Neural progenitor cell (in vitro differentiated cells): ENCODE results near the gene TSSC4. TPM values are rescaled to one million over a fixed set of nuclear protein-coding genes. Genes with fewer than 3 reads are reported as not detected.

Experiments used
- DNase-seq: peaks from one replicate; pipeline ENCODE4 v3.0.0-alpha.2; 2016; ENCODE audit warnings: low spot score
- H2AFZ ChIP-seq: fragments of 200-600 bp; sonication (generic); replicated peaks from 2 replicates; pipeline ENCODE4 v1.6.1; 2016; ENCODE audit warnings: antibody characterized with exemption
- H3F3A ChIP-seq: fragments of 200-600 bp; sonication (generic); 2 replicates; pipeline ENCODE4 v1.6.1; 2016; ENCODE audit warnings: antibody characterized with exemption, low read depth
- H3K27ac ChIP-seq: fragments of 200-600 bp; sonication (generic); 2 replicates; pipeline ENCODE4 v1.5.1; 2016; ENCODE audit warnings: mild to moderate bottlenecking
- H3K27me3 ChIP-seq: fragments of 200-600 bp; sonication (generic); 2 replicates; pipeline ENCODE4 v1.6.1; 2016; ENCODE audit warnings: mild to moderate bottlenecking, moderate library complexity
- H3K36me3 ChIP-seq: fragments of 200-600 bp; sonication (generic); 2 replicates; pipeline ENCODE4 v1.5.1; 2016
- H3K4me1 ChIP-seq: fragments of 200-600 bp; sonication (generic); 2 replicates; pipeline ENCODE4 v1.6.1; 2016; ENCODE audit warnings: mixed run types
- H3K4me2 ChIP-seq: fragments of 200-600 bp; sonication (generic); 2 replicates; pipeline ENCODE4 v1.6.1; 2016
- H3K4me3 ChIP-seq: fragments of 200-600 bp; sonication (generic); 2 replicates; pipeline ENCODE4 v1.5.1; 2016
- H3K79me2 ChIP-seq: fragments of 200-600 bp; sonication (generic); 2 replicates; pipeline ENCODE4 v1.6.1; 2016; ENCODE audit warnings: low read depth
- H3K9ac ChIP-seq: fragments of 200-600 bp; sonication (generic); 2 replicates; pipeline ENCODE4 v1.6.1; 2016
- H3K9me3 ChIP-seq: fragments of 200-600 bp; sonication (generic); 2 replicates; pipeline ENCODE4 v1.5.1; 2016; ENCODE audit warnings: low read depth
- H4K20me1 ChIP-seq: fragments of 200-600 bp; sonication (generic); 2 replicates; pipeline ENCODE4 v1.6.1; 2016; ENCODE audit warnings: low read depth
- H3K27ac Mint-ChIP-seq: 3 replicates; pipeline ENCODE4 v1.8.0; 2021; ENCODE audit warnings: mixed read lengths
- H3K27me3 Mint-ChIP-seq: 2 replicates; pipeline ENCODE4 v1.8.0; 2022; ENCODE audit warnings: low read depth, mild to moderate bottlenecking, inconsistent platforms, moderate library complexity, mixed read lengths; ENCODE audit not compliant: insufficient read depth
- H3K36me3 Mint-ChIP-seq: 3 replicates; pipeline ENCODE4 v1.8.0; 2021; ENCODE audit warnings: mixed read lengths
- H3K4me1 Mint-ChIP-seq: 3 replicates; pipeline ENCODE4 v1.8.0; 2021; ENCODE audit warnings: mixed read lengths
- H3K4me3 Mint-ChIP-seq: 3 replicates; pipeline ENCODE4 v1.8.0; 2021; ENCODE audit warnings: mild to moderate bottlenecking, moderate library complexity, mixed read lengths
- H3K9me3 Mint-ChIP-seq: 3 replicates; pipeline ENCODE4 v1.8.0; 2020; ENCODE audit warnings: mixed read lengths
- EZH2 ChIP-seq: fragments of 200-600 bp; sonication (generic); IDR thresholded peaks from 2 replicates; pipeline ENCODE4 v1.6.1; 2017; ENCODE audit warnings: antibody characterized with exemption, mild to moderate bottlenecking, moderate library complexity
- EZH2phosphoT487 ChIP-seq: fragments of 200-600 bp; sonication (generic); IDR thresholded peaks from 2 replicates; pipeline ENCODE4 v1.6.1; 2017; ENCODE audit warnings: antibody characterized with exemption
- total RNA-seq: library from RNA; depleted of rRNA; stranded (reverse); fragments of >200 nt; gene quantifications from 2 replicates; pipeline ENCODE4 v1.2.3, GENCODE V29; 2015; ENCODE audit warnings: low replicate concordance
- TF ChIP-seq, protein P1 (sequence below): fragments of 200-600 bp; sonication (generic); IDR thresholded peaks from 2 replicates; pipeline ENCODE4 v1.5.1; 2017; ENCODE audit warnings: antibody characterized with exemption, mild to moderate bottlenecking

The TSSC4 gene
- total RNA-seq, 1 donor from 2014 or later = 11.1 TPM

GRCh38 chr11:2390725-2391151 lies 9.8 kb upstream of the TSSC4 start:
- peak overlapping the region; percentile 31 for H3K27ac Mint-ChIP-seq
- no peaks in the 10 kb centered on the region for H3K9me3 ChIP-seq
- no peaks in the 10 kb centered on the region for H3F3A ChIP-seq
- no peaks in the 10 kb centered on the region for H3K27me3 Mint-ChIP-seq
- no peak overlapping the region for H3K4me2 ChIP-seq
- peaks cover 84% of the 10 kb centered on the region for H4K20me1 ChIP-seq
- H3K4me3 ChIP-seq = no peak overlapping the region
- no peak overlapping the region for H3K27ac ChIP-seq
- H3K4me1 ChIP-seq = peaks cover 13% of the 10 kb centered on the region
- no peak overlapping the region for H3K9ac ChIP-seq
- TF ChIP-seq EZH2phosphoT487 = no peak
- TF ChIP-seq EZH2 = no peak
- TF ChIP-seq, protein P1, sequence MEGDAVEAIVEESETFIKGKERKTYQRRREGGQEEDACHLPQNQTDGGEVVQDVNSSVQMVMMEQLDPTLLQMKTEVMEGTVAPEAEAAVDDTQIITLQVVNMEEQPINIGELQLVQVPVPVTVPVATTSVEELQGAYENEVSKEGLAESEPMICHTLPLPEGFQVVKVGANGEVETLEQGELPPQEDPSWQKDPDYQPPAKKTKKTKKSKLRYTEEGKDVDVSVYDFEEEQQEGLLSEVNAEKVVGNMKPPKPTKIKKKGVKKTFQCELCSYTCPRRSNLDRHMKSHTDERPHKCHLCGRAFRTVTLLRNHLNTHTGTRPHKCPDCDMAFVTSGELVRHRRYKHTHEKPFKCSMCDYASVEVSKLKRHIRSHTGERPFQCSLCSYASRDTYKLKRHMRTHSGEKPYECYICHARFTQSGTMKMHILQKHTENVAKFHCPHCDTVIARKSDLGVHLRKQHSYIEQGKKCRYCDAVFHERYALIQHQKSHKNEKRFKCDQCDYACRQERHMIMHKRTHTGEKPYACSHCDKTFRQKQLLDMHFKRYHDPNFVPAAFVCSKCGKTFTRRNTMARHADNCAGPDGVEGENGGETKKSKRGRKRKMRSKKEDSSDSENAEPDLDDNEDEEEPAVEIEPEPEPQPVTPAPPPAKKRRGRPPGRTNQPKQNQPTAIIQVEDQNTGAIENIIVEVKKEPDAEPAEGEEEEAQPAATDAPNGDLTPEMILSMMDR = no peak
- no peak overlapping the region for H2AFZ ChIP-seq
- no peaks in the 10 kb centered on the region for H3K36me3 Mint-ChIP-seq
- no peaks in the 10 kb centered on the region for H3K36me3 ChIP-seq
- H3K27me3 ChIP-seq = no peaks in the 10 kb centered on the region
- peaks cover 32% of the 10 kb centered on the region for H3K4me1 Mint-ChIP-seq
- H3K9me3 Mint-ChIP-seq = no peaks in the 10 kb centered on the region
- H3K79me2 ChIP-seq = peaks cover 55% of the 10 kb centered on the region
- H3K4me3 Mint-ChIP-seq = no peak overlapping the region
- DNase-seq = peak; percentile 41

DNA sequence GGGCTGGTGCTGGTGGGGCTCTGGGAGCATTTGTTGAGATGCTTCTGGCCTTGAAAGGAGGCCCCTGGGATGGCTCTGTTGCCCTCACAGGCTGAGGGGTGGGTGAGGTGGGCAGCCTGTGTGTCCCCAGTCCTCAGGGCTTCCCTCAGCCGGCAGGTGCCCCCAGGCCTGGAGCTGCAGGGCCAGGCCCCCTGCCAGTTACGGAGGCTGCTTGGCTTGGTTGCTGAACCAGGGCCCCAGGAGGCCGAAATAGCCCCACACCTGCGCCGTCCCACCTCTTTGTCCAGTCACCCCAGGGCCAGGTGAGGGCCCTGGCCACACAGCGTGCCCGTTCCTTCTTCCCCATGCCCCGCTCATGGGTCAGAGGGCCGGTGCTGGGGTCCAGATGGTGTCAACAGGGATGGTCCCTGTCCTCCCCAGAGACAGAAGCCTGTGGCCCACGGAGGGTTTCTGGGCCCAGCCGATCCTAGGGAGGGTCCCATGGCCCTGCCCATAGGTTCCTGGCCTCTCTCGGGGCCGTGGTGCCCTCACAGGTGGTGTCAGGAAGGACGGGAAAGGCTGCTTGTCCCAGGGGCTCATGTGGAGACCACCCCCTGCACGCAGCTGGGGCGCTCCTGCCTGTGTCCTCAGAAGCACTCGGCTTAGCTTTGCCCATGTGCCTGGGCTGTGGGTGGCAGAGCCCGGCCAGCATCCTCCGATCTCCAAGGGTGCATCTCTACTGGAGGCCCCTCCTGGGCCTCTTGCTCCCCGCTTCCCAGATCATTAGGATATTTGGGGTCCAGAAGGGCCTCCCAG lies 9.2 kb upstream of the TSSC4 start:
- peaks cover 28% of the 10 kb centered on the region for H3K4me1 Mint-ChIP-seq
- H3K36me3 Mint-ChIP-seq = no peaks in the 10 kb centered on the region
- Histone ChIP-seq H4K20me1 (peaks cover 77% of the 10 kb centered on the region), H3K9me3 (no peaks in the 10 kb centered on the region), H3K79me2 (peaks cover 49% of the 10 kb centered on the region), H3K4me3 (no peak overlapping the region), H3K4me1 (peaks cover 13% of the 10 kb centered on the region), H2AFZ (no peak overlapping the region), H3F3A (no peaks in the 10 kb centered on the region), H3K27me3 (no peaks in the 10 kb centered on the region), H3K27ac (no peak overlapping the region), H3K9ac (no peak overlapping the region), H3K4me2 (no peak overlapping the region), H3K36me3 (no peaks in the 10 kb centered on the region)
- no peak for DNase-seq
- H3K27me3 Mint-ChIP-seq = no peaks in the 10 kb centered on the region
- H3K9me3 Mint-ChIP-seq = no peaks in the 10 kb centered on the region
- TF ChIP-seq, protein P1 = no peak
- TF ChIP-seq EZH2 (no peak), EZH2phosphoT487 (no peak)
- no peak overlapping the region for H3K27ac Mint-ChIP-seq
- no peak overlapping the region for H3K4me3 Mint-ChIP-seq

DNA sequence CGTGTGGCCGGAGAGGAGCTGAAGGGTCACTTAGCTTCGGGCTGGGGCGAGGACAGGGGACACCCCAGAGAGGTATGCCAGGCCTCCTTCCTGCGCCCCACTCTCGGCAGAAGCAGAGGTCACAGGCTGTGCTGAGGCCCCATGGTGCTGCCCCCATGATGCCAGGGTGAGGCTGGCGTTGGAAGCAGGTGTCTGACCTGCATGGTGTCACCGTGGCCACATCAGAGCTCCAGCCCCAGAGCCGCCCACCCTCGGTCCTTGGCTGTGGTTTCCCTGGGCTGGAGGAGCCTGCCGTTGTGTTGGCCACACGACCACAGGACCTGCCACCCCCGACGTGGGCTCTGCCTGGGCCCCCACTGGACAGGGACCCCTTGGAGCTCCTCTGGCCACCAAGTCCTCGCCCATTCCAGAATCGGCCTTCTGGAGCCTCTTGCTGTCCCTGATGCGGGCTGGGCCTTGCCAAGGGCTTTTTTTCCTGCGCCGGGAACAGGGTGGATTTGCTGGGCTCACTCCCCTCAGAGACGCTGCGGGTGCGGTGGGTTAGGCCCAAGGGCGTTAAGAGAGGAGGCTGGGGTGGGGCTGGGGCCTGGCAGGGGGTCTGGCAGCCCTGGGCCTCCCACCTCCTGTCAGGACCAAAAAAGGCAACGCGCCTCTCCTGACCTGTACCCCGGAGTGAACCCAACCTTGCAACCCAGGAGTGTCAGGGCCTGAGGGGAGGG lies 8.2 kb upstream of the TSSC4 start:
- peaks cover 67% of the 10 kb centered on the region for H4K20me1 ChIP-seq

More for the DNA sequence above, 8.2 kb upstream of the TSSC4 start:
- H3K4me1 ChIP-seq = peaks cover 6% of the 10 kb centered on the region
- TF ChIP-seq EZH2phosphoT487 (no peak), EZH2 (no peak)
- TF ChIP-seq, protein P1 = no peak
- no peak overlapping the region for H2AFZ ChIP-seq
- Mint-ChIP-seq H3K27me3 (no peaks in the 10 kb centered on the region), H3K36me3 (no peaks in the 10 kb centered on the region), H3K4me1 (peaks cover 21% of the 10 kb centered on the region), H3K9me3 (no peaks in the 10 kb centered on the region), H3K4me3 (no peak overlapping the region), H3K27ac (no peak overlapping the region)
- no peak overlapping the region for H3K4me3 ChIP-seq
- peaks cover 39% of the 10 kb centered on the region for H3K79me2 ChIP-seq
- no peaks in the 10 kb centered on the region for H3K9me3 ChIP-seq
- H3F3A ChIP-seq = no peaks in the 10 kb centered on the region
- H3K27me3 ChIP-seq = no peaks in the 10 kb centered on the region
- no peak overlapping the region for H3K4me2 ChIP-seq
- no peak for DNase-seq
- H3K27ac ChIP-seq = no peak overlapping the region
- no peaks in the 10 kb centered on the region for H3K36me3 ChIP-seq
- H3K9ac ChIP-seq = no peak overlapping the region
